Anterior cingulate cortex (tissue), 58 donors: ENCODE measurements around the gene TLN1.

Experiments used
- DNase-seq, 58 donors: peaks; one replicate each; lab custom pipeline; 2025; lab: John Stamatoyannopoulos, UW

TLN1 gene

GRCh38 chr9:35688558-35689541, 43.1 kb downstream of the TLN1 start:
- DNase-seq: peak in 2 of 58 donors; percentile 13 to 22

- DNase-seq: peak in 1 of 58 donors; percentile 13
Observed at GRCh38 chr9:35687972-35688557, 43.9 kb downstream of the TLN1 start.

- DNase-seq: no peak
Observed at GRCh38 chr9:35687306-35687705, 44.7 kb downstream of the TLN1 start.

GRCh38 chr9:35686222-35687203, 45.5 kb downstream of the TLN1 start:
- DNase-seq: no peak

DNA sequence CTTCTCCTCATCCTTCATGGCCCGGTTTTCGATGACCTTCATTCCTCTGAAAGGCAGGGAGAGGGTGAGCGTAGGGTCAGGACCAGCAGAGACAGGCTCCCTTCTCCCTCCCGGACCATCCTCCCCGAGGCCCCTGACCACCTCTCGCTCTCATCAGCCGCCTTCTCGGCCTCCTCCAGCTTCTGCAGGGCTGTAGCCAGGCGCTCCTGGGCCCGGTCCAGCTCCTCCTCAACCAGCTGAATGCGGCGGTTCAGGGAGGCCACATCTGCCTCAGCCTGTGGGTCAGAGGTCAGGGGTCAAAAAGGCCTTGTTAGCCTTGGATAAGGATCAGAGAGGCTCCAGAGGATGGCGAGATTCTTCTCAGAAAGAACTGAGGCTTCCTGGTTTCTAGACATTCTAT, 46.5 kb downstream of the TLN1 start:
- DNase-seq: no peak

DNA sequence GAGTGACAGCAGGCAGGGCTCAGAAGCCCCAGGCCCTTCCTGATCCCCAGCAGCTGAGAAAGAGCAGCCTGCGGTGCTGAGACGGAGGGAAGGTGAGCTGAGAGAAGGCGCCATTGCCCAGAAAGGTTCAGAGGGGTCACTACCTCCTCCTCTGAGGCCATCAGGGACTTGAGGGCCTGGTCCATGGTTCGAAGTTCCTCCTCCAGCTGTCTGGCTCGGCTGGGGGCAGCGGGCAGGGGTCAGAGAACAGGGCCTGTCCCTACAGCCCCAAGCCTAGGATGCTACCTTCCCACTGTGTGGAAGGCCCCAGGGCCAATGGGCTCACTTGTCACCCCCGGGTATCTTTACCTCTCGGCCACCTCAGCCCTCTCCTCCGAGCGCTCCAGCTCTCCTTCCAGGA, 47.1 kb downstream of the TLN1 start:
- no peak for DNase-seq

DNA sequence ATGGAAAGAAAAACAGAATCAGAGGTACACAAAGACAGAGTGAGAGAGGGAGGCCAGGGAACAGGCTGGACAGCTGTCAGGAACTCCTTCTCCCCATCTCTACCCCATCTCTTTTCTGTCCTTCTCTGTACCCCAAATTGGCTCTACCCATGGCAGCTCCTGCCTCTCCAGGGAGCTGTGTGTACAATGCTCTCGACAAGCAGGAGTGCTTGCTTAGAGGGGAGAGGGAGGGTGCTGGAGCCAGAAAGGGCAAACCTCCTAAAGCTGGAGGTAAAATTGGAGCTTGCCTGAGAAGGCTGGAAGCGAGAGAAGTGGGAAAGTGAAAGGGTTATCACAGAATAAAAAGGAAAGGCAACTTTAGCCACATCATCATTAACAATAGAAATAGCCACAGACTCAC, 48.7 kb downstream of the TLN1 start:
- DNase-seq: no peak

DNA sequence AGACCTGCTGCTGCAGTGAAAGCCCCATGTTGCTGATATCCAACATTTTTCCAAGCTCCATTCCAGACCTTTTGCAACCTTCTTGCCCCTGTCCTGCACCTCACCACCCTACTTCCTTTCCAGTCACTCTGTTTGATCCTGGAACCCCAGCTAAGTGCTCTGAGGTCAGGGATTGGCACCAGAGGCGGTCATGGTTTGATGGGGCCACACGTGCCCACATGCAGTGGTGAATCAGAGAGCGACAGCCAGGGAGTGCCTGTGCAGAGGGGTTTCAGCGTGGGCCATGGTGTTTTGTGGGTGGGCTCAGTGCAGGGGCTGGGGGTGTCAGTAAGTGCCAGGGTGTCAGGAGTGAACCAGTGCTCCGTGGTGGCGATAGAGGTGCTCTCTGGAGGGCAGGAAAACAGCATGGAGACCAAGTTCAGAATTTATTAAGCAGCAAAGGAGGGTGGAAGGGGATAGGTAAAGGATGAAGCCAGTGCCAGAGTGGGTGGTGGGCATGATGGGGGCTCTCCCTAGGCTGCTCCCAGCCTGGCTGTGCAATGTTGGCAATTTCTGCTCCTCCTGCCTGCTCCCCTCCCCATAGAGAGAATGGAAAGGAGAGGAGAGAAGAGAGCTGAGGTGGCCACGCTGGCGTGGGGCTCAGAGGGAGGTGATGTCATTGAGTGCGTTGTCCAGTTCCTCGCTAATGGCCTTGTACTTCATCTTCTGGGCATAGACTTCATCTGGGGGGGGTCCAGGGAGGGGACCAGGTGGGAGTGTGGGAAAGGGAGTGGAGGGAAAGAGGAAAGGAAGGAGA, 49.3 kb downstream of the TLN1 start:
- no peak for DNase-seq

GRCh38 chr9:35682051-35682450, 49.9 kb downstream of the TLN1 start:
- DNase-seq: no peak

DNA sequence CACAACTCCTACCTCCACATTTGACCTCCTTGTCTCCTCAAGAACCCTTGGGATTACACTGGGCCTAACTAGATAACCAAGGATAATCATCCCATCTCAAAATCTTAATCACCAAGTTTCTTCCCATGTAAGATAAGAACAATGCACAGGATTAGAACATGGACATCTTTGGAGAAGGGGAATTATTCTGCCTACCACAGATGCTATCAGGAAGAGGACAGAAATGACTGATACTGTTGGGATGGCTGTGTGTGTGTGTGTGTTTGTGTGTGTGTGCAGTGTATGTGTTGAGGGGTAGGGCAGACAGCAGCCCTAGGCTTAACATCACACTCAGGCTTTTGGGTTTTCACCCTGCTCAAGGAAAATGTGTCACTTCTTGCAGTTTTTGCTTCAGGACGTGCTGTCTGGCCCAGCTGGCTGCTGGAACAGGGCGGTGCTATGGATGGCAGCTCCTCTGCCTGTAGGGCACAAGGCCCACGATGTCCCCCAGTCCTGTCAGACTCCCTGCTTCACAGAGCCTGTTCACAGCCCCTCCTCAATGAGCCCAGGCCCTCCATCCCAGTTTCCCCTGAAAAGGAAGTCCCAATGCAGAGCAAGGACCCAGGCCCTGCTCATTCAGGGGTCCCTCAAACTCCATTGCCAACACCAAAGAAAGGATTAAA, 50.5 kb downstream of the TLN1 start:
- no peak for DNase-seq

- no peak for DNase-seq
Observed at GRCh38 chr9:35680331-35681105, 51.5 kb downstream of the TLN1 start.

DNA sequence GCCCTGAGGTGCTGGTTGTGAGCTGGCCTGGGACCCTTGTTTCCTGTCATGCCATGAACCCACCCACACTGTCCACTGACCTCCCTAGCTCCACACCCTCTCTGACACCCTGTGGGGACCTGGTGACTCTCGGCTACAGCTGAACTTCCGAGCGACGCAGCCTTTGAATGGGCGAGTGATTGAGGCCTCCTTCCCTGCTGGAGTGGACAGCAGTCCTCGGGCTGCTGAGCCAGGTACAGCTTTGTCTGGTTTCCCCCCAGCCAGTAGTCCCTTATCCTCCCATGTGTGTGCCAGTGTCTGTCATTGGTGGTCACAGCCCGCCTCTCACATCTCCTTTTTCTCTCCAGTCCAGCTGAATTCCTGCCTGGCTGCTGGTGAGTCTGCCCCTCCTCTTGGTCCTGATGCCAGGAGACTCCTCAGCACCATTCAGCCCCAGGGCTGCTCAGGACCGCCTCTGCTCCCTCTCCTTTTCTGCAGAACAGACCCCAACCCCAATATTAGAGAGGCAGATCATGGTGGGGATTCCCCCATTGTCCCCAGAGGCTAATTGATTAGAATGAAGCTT, 52.1 kb downstream of the TLN1 start:
- no peak for DNase-seq

- no peak for DNase-seq
Observed at GRCh38 chr9:35679091-35679490, 52.9 kb downstream of the TLN1 start.

- peak in 18 of 58 donors; percentile 6 to 37 (median 18) for DNase-seq
Observed at GRCh38 chr9:35675732-35676392, 56.1 kb downstream of the TLN1 start.

DNA sequence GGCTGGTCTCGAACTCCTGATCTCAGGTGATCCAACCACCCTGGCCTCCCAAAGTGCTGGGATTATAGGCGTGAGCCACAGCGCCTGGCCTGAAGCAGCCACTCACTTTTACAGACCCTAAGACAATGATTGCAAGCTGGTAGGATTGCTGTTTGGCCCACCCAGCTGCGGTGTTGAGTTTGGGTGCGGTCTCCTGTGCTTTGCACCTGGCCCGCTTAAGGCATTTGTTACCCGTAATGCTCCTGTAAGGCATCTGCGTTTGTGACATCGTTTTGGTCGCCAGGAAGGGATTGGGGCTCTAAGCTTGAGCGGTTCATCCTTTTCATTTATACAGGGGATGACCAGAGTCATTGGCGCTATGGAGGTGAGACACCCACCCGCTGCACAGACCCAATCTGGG, 56.8 kb downstream of the TLN1 start:
- no peak for DNase-seq

DNA sequence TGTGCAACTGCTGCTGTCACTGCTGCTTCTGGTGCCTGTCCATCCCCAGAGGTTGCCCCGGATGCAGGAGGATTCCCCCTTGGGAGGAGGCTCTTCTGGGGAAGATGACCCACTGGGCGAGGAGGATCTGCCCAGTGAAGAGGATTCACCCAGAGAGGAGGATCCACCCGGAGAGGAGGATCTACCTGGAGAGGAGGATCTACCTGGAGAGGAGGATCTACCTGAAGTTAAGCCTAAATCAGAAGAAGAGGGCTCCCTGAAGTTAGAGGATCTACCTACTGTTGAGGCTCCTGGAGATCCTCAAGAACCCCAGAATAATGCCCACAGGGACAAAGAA, 58.0 kb downstream of the TLN1 start:
- DNase-seq: no peak

DNA sequence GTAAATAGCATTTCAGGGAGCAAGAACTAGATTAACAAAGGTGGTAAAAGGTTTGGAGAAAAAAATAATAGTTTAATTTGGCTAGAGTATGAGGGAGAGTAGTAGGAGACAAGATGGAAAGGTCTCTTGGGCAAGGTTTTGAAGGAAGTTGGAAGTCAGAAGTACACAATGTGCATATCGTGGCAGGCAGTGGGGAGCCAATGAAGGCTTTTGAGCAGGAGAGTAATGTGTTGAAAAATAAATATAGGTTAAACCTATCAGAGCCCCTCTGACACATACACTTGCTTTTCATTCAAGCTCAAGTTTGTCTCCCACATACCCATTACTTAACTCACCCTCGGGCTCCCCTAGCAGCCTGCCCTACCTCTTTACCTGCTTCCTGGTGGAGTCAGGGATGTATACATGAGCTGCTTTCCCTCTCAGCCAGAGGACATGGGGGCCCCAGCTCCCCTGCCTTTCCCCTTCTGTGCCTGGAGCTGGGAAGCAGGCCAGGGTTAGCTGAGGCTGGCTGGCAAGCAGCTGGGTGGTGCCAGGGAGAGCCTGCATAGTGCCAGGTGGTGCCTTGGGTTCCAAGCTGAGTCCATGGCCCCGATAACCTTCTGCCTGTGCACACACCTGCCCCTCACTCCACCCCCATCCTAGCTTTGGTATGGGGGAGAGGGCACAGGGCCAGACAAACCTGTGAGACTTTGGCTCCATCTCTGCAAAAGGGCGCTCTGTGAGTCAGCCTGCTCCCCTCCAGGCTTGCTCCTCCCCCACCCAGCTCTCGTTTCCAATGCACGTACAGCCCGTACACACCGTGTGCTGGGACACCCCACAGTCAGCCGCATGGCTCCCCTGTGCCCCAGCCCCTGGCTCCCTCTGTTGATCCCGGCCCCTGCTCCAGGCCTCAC, 58.6 kb downstream of the TLN1 start, which contains the start of gene CA9:
TSS of gene CA9 (plus strand) at position 797 of the 893 bp plus-strand sequence. CDS start at position 829, 32 bp downstream.
- peak in 23 of 58 donors; percentile 7 to 58 (median 23) for DNase-seq
